Frontal cortex (tissue), 4 donors: ENCODE measurements around the gene MKKS. TPM values are rescaled to one million over a fixed set of nuclear protein-coding genes. Genes with fewer than 3 reads are reported as not detected.

ENCODE experiments used
- DNase-seq, 2 donors: peaks; one replicate each; pipeline ENCODE4 v3.0.0; 2012; ENCODE audit warnings: low spot score in 2 of 2
- FAIRE-seq: peaks from 2 replicates; lab custom pipeline; 2012; peaks lifted over from hg19 to GRCh38; lab: Jason Lieb, UNC
- total RNA-seq: library from RNA; depleted of rRNA; stranded (reverse); fragments of >200 nt; gene quantifications from one replicate; pipeline ENCODE4 v1.2.3, GENCODE V29; 2014
- donor health status: control.
- donor health status: control.
- donor health status: control.

MKKS gene
- total RNA-seq, 1 donor from 2014 or later = 12.6 TPM

DNA sequence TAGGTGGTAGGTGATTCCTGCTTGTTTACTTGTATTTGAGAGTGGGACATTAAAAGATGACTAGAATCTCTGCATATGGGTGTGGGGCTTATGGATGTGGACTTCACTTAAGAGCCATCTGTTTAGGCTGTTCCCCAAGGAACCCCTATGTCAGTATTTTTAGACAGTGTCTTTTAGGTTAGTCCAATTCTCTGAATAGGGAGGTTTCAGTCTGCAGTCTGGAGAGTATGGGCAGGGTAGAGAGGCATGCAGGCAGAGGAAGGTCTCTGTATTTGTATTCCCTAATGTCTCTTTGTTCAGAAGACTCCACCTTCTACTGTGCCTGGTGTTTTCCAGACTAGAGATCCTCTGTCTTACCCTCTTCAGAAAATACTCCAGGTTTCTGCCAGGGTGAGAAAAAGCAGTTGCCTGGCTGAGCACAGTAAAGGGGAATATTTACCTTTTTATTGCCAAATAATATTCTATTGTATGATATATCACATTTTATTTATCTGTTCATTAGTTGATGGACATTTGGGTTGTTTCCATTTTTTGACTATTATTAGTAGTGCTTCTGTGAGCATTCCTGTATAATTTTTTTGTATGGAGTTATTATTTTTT lies 20.2 kb upstream of the MKKS start:
- FAIRE-seq = no peak
- no peak for DNase-seq

DNA sequence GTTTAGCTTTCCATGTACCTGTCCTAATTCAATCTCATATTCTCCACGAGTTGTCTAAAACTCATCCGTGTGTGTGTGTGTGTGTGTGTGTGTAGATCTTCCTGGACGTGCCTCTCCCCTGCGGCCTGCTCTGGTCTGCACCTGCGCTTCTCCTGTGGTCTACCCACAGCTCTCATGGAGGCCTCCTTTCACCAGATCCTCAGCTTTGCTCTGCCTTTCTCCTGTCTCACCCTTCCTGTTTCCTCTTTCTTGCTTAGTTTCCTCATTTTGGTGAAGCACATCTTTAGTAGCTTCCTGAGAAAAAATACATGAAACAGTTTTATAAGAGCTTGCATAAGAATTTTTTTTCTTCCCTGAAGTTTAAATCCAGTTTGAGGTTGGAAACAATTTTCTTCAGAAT lies 19.2 kb upstream of the MKKS start:
- FAIRE-seq (no peak), DNase-seq (no peak)

DNA sequence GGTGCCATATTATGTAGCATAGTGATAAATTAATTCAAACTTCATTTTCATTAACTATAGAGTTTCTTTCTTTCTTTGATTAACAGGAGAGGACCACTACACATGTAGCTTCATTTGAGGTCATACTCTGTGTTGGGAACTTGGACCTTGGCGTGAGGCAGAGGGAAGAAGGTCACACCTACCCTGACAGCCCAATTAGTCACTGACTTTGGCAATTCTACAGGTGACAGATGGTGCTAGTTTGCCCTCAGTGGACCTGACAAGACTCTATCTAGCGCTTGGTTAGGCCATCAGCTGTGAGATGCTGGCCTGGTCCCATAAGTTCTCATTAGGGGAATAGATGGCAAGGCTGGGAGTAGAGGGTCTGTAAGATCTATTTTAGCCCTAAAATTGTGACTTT lies 15.2 kb upstream of the MKKS start:
- DNase-seq (no peak), FAIRE-seq (no peak)

DNA sequence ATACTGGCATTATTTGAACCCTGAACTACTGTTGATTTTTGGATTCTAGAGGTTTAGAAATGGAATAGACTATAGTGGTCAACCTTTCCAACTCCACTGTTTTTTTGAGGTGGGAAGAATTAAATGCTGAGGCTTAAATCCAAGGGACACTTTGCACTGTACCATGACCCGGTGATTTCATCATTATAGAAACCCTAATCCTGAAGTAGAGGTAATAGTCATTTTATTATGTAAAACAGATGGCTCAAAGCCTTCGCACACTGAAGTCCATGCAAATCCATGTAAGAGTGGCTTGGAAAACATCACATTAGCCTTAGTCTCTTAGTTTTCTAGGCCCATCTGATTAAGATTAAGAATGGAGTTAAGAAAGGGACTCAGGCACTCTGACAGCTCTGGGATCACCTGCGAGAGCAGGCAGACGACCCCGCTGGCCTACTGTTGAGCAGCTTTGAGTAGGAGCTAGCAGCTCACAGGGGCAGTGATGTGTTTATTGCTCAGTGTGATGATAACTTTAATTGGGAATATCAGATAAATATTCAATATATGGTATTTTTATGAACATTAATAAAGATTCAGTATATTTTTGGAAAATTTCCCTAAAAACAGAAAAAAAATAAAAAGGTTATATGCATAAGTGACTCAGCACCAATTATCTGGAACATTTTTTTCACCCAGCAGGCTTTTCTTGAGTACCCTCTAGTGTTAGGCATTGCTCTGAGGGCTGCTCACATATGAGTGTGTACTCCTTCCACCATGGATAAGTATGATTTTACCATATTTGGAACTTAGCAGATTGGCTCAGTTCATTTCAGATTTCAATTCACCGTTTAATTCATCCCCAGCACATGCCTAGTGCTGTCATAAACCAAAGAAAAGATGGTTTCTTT lies 14.5 kb upstream of the MKKS start:
- DNase-seq = no peak
- FAIRE-seq = no peak

DNA sequence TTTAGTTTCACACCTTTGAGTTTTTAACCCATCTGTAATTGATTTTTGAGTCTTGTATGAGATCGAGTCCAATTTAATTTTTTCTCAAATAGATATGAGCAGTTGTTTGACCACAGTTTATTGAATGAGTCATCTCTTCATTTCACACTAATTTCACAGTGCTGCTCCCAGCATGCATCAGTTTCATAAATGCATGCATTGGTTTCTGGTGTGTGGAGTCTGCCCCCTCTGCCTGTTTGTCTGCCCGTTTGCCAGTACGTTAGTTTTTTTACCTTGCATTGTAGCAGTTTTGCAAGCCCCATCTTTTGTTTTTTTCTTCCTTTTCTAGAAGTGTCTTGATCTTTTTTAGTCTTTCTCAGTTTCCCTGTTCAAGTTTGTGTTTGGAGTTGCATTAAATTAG lies 13.0 kb upstream of the MKKS start:
- no peak for DNase-seq
- no peak for FAIRE-seq

DNA sequence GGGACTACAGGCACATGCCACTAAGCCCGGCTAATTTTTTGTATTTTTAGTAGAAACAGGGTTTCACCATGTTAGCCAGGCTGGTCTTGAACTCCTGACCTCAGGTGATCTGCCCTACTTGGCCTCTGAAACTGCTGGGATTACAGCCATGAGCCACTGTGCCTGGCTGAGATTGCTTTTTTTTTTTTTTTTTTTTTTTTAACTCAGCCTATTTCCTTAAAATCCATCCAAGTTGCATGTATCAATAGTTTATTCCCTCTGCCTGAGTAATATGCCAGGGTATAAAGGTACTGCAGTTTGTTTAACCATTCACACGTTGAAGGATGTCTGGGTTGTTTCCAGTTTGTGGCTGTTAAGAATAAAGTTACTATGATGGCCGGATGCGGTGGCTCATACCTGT lies 11.7 kb upstream of the MKKS start:
- FAIRE-seq = no peak
- no peak for DNase-seq

DNA sequence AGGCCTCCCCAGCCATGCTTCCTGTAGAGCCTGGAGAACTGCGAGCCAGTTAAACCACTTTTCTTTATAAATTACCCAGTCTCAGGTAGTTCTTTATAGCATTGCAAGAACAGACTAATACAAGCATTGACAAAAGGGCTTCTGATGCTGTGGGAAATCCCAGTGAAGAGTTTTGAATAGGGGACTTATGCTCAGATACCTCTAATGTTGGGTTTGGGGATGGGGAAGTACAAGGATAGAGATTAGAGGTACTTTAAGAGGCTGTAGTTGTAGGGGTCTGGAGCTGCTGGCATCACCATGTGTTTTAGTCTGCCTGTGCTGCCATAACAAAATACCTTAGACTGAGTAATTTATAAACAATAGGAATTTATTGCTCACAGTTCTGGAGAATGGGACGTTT lies 9.9 kb upstream of the MKKS start:
- FAIRE-seq (no peak), DNase-seq (no peak)

DNA sequence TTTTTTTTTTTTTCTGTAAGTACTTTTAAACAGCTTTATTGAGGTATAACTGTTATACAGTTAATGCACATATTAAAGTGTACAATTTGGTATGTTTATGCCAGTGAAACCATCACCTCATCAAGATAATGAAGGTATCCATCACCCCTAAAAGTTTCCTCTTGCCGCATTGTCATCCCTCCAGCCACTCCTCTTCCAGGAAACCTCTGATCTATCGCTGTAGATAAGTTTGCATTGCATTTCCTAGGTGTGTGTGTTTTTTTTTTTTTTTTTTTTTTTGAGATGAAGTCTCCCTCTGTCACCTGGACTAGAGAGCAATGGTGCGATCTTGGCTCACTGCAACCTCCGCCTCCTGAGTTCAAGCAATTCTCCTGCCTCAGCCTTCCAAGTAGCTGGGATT lies 4.2 kb upstream of the MKKS start:
- FAIRE-seq = no peak
- DNase-seq = no peak

DNA sequence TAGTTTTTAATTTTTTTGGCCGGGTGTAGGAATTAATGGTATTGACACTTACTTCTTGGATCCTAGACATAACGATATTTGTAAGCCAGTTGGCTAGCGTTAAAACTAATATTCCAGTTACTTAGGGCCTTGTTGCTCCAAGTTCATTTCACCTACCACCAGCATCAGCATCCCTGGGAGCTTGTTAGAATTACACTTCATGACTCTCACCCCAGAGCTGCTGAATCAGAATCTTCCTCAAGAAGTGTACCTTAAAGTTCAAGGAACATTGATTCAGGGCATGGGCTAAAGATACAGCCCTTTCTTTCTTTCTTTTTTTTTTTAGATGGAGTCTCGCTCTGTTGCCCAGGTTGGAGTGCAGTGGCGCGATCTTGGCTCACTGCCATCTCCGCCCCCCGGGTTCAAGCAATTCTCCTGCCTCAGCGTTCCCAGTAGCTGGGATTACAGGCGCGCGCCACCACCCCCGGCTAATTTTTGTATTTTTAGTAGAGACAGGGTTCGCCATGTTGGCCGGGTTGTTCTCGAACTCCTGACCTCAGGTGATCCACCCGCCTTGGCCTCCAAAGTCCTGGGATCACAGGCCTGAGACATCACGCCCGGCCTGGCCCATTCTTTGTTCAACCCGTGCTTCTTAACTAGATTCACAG lies 2.2 kb upstream of the MKKS start:
- FAIRE-seq (no peak), DNase-seq (no peak)

DNA sequence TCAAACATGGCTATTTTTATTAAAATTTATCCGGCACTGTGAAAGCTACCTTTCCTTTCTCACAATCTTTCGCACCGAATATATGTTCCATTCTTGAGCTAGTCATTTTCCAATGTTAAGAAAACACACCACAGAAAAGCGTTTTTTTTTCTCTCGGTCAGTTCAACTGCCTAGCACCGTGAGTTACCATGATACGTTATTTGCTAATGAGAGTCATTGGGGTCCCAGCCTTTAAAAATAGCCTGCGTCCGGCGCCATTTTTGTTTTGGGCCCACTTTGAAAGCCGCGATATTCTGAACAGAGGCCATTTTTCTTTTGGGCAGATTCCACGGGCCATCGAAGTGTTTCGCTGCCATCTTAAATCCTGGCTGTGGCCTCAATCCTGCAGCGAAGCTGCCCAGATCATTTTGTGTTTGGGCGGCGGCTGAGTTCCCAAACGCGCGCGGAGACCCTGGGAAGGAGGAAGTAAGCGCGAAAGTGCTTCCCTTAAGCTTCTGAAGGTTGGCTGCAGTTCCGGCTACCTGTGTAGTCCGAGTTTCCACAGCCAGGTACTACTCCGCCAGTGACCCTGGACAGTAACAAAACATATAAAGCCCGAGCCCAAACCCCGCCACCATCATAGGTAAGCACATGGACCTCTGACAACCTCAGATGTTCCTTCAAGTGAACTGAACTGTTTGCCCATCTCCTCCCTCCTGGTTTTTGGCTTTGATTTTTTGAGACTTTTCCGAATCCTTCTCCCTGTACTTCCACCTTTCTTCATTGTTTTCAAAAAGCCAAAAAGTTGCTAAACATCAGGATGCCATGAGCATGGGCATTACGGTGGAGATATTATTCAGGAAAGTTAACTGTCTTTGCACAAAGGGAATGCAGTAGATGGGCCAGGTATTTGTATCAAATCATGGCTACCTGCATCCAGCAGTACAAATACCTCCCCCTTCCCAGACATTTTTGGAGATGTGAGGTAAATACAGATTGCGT lies 1.1 kb upstream of the MKKS start, which contains the start of gene SLX4IP:
TSS of gene SLX4IP (plus strand) at position 474 of the 981 bp plus-strand sequence. CDS start 22,900 bp downstream, outside the sequence.
- FAIRE-seq (peak; percentile 79), DNase-seq (peak; percentile 66 to 71)

DNA sequence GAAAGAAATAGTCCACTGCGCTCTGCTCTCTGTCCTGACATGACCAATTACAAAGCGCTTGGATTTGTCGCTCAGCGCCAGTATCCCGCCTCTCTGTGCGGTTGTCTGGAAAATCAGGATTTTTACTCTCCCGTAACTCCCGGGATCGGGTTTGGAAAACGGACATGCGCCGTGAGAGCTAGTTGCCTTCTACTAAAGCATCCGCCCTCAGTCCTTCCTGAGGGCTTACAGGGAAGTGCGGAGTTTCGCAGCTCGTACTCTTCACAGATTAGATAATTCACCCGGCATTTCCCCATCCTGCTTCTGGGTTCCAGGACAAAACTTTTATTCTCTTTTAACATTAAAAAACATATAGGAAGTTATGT lies 427 bp upstream of the MKKS start:
- no peak for FAIRE-seq
- peak; percentile 82 to 85 for DNase-seq

DNA sequence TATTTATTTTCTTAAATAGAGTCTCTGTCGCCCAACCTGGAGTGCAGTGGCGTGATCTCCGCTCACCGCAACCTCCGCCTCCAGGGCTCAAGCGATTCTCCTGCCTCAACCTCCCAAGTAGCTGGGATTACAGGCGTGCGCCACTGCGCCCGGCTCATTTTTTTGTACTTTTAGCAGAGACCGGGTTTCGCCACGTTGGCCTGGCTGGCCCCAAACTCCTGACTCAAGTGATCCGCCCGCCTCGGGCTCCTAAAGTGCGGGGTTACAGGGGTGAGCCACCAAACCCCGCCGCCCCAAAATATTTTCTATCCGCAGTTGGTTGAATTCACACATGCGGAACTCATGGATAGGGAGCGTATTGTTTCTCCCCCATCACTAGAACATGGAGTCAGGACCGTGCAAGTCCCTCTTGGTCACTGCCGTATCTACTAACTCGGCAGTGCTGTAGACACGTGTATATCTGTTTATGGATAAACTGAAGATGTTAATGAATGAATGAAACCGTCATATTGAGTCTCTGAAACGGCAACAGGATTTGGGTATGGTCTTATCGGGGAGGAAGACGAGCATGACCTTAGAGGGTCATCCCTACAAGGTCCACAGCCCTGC lies 904 bp downstream of the MKKS start:
- DNase-seq = no peak
- FAIRE-seq = no peak

DNA sequence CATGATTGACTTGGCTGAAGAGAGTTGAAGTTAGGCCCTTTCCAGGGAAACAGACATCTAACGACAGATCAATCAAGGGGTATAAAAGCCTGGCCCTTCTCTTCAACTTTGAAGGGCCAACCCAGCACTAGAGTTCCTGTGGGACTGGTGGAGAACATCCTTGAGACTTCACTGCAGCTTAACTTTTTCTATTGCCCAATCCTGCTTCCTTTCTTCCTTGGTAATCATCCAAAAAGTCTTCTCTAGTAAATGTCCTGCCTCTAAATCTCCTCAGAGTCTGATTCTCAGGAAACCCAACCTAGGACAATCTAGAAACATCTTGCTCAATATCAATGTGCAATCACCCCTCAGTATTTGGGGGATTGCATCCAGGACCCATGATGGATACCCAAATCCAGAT lies 1.9 kb downstream of the MKKS start:
- FAIRE-seq = no peak
- DNase-seq = no peak

DNA sequence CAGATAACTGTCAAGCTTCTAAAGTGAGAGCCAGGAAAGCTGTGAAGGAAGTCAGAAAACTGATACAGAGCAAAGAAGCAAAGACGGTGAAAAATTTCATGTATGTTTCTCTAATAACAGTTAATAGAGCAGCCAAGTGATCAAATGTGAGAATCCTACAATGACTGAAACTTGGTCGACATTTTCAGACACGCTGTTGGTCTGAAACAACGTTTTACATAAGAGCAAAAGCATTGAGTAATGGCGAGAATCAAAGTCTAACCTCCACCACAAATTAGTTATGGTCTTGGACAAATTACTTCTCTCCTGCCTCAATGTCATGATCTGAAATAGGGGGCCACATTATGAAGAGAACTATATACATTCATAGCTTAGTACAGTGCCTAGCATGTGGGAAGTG lies 3.3 kb downstream of the MKKS start:
- DNase-seq = no peak
- no peak for FAIRE-seq

DNA sequence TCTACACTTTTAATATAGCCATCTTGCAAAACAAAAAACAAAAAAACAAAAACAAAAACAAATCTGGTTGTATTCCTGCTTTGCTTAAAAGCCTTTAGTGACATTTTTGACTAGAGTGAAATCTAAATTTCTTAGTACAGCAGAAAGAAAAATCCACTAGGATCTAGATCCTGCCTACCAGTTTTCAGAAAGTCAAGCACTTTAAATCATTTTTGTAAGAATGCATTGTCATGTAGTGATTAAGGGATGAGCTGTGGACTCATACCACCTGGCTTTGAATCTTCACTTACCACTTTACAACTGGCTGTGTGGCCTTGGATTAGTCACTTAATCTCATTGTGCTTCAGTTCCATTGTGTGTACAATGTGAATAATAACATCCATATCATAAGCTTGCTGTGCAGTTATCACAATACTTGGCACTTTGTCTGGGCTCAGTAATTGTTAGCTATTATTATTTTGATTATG lies 4.0 kb downstream of the MKKS start:
- no peak for FAIRE-seq
- no peak for DNase-seq

DNA sequence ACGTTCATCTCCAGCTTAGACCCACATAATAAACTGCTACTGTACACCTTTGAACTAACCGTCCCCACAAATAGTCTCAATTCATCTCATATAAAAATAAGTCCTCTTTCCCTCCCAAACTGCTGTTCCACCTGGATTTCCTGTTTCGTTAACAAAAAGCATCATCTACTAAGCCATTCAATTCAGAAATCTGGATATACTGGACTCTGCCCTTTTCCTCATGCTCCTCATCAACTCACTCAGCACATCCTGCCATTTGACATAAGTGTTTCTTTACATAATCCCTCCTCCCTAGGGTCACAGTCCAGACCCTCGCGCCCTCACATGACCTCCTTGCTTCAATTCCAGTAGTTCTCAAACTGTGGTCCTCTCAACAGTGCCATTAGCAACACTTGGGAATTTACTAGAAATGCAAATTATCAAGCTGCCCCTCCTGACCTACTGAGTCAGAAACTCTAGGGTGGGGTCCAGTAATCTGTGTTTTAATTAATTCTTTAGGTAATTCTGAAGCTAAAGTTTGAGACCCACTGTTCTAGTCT lies 4.5 kb downstream of the MKKS start:
- FAIRE-seq (no peak), DNase-seq (no peak)

DNA sequence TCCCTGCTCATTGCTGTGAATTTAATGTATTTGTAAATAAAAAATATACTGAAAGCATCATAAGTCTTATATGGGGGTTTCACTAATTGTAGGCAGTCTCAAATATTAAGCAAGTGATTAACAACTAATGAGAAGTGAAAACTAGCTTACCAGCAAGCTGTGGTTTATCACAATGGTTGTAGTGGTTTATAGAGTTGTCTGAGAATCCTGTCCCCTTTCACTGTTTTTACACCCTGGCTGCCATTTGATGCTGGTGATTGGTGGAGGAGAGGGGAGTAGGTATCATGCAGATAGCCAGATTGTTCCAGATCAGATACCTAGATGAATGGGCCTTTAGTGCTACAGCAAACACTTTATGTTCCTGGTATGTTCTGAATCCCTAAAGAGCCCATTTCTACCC lies 6.0 kb downstream of the MKKS start:
- no peak for FAIRE-seq
- DNase-seq = no peak

DNA sequence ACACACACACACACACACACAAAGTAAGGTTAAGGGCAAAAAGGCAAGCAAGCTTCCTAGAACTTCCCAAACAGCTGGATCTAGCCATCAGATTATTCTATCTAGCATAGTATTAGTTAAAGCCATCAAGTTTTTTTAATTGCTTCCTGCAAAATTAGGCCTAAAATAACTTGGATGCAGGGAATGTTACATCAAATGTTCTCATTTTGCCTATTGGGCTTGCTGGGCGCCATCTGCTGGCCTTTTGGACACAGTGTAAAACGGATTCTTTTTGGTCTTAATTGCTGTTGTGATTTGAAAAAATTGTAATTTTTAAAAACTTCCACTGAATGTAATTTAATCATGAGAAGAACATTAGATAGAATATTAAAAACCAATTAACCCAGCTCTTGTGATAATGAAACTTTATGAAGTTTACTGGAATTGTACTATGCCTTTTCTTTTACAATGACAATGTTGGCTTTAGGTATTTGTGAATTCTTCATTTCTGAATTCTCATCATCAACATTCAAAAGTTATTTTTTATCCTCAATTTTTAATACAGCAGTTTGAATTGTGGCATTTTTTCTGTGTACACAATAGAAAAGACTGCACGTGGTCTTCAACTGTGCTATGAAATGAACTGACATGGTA lies 6.8 kb downstream of the MKKS start:
- DNase-seq (peak in 1 of 2 donors; percentile 35), FAIRE-seq (peak; percentile 94)

DNA sequence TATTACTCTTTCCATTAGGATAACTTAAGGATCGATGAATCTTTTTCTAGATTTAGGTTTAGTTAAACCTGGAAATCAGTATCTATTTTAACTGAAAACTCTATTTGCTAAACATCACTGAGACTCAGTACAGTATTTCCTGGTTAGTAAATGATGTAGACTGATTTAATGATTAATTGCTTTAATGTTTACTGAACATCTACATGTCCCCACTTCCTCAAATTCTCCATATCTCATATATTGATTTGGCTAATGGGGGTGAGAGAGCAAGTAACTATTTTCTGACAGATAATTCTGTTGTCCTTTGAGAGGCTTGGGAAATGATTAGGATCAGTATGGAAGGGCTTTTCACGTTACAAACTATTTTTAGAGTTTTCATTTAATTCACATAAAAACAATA lies 10.3 kb downstream of the MKKS start:
- FAIRE-seq (no peak), DNase-seq (no peak)
